Mesendoderm (in vitro differentiated cells): ENCODE data around the gene TAGLN.

Experiments
- DNase-seq: peaks from one replicate; pipeline ENCODE4 v3.0.0; 2013
- H2AK5ac ChIP-seq: 2 replicates; pipeline ENCODE4 v1.6.1; 2013; ENCODE audit warnings: low read length, inconsistent platforms
- H2BK120ac ChIP-seq: 2 replicates; pipeline ENCODE4 v1.6.1; 2013; ENCODE audit warnings: low read depth, mild to moderate bottlenecking, low read length, moderate library complexity, mixed read lengths
- H2BK15ac ChIP-seq: replicated peaks from 2 replicates; pipeline ENCODE4 v1.6.1; 2013; ENCODE audit warnings: low read depth, mild to moderate bottlenecking, moderate library complexity
- H2BK5ac ChIP-seq: 2 replicates; pipeline ENCODE4 v1.6.1; 2013; ENCODE audit warnings: low read length, inconsistent platforms
- H3K18ac ChIP-seq: 2 replicates; pipeline ENCODE4 v1.6.1; 2013; ENCODE audit warnings: mild to moderate bottlenecking, low read length, mixed read lengths
- H3K23ac ChIP-seq: one replicate; pipeline ENCODE4 v1.6.1; 2013; ENCODE audit warnings: low read length
- H3K27ac ChIP-seq: 2 replicates; pipeline ENCODE4 v1.5.1; 2013; ENCODE audit warnings: low read depth, mild to moderate bottlenecking, inconsistent platforms, low read length, moderate library complexity
- H3K27me3 ChIP-seq: 2 replicates; pipeline ENCODE4 v1.6.1; 2013; ENCODE audit warnings: low read length, control low read depth, mild to moderate bottlenecking, inconsistent platforms; ENCODE audit not compliant: insufficient read depth, poor library complexity
- H3K36me3 ChIP-seq: 2 replicates; pipeline ENCODE4 v1.6.1; 2013; ENCODE audit warnings: low read length, inconsistent platforms; ENCODE audit not compliant: control insufficient read depth, insufficient read depth
- H3K4ac ChIP-seq: one replicate; pipeline ENCODE4 v1.6.1; 2013; ENCODE audit warnings: low read depth, mild to moderate bottlenecking, low read length, moderate library complexity
- H3K4me1 ChIP-seq: 2 replicates; pipeline ENCODE4 v1.6.1; 2013; ENCODE audit warnings: low read depth, low read length, inconsistent platforms; ENCODE audit not compliant: control insufficient read depth
- H3K4me2 ChIP-seq: 2 replicates; pipeline ENCODE4 v1.6.1; 2013; ENCODE audit warnings: low read length
- H3K4me3 ChIP-seq: 2 replicates; pipeline ENCODE4 v1.5.1; 2013; ENCODE audit warnings: mild to moderate bottlenecking, low read length
- H3K56ac ChIP-seq: one replicate; pipeline ENCODE4 v1.6.1; 2013; ENCODE audit warnings: low read length
- H3K79me1 ChIP-seq: 2 replicates; pipeline ENCODE4 v1.6.1; 2013; ENCODE audit warnings: low read length, inconsistent platforms
- H3K79me2 ChIP-seq: 2 replicates; pipeline ENCODE4 v1.6.1; 2013; ENCODE audit warnings: mild to moderate bottlenecking, low read length; ENCODE audit not compliant: control insufficient read depth, insufficient read depth
- H3K9ac ChIP-seq: 2 replicates; pipeline ENCODE4 v1.6.1; 2013; ENCODE audit warnings: low read length, inconsistent platforms
- H4K5ac ChIP-seq: one replicate; pipeline ENCODE4 v1.6.1; 2013; ENCODE audit warnings: low read length
- H4K8ac ChIP-seq: one replicate; pipeline ENCODE4 v1.6.1; 2013; ENCODE audit warnings: low read depth, mild to moderate bottlenecking, control low read depth, low read length, moderate library complexity
- WGBS: extraction: QIAGEN DNeasy Blood & Tissue Kit; methylation state at CpG from one replicate; pipeline ENCODE4 v1.1.7; 2013; ENCODE audit warnings: low lambda C conversion rate, missing lambda C conversion rate; ENCODE audit not compliant: insufficient coverage; ENCODE audit errors: extremely low coverage; 5-methylcytosine and 5-hydroxymethylcytosine counted together

TAGLN gene

DNA sequence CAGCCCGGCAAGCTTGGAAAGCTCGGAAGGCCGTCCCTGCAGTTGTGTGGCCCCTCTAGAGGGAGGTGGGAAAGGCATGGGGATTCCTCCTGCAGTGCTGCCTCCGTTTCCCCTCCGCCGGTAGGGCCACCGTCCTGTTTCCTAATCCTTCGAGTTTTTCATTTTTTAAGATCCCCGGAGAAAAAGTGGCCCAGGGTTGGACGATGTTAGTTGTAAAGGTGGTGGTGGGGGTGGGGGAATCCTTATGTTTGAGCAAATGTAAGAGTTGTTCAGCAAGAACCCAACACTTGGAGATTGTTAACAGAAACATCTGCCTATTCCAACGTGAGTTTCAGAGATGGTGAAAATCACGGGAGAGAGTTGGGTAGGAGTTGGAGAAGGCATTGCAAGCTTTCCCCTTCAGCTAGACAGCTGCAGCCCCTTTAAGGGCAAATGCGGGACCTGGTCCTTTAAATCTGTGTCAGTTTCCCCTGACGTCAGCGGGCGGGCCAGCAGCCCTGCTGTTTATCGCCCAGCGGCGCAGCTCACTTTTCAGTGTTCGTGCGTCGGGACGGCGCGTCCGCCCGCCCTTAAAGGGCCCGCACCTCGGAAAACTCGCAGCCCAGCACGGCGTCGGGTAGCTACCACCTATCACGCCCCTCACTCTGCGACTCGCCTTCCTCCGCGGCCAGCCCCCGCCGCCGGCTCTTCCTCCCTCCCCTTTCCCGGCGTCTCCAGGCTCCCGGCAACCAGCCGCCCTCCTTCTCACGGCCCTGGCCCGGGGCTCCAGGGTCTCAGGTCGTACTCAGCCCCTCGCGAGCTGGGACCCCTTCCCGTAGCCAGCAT is 20.7 kb upstream of the TAGLN start, which contains the start of gene SIDT2:
Gene SIDT2, plus strand, starts transcription at position 534 of the 825 bp plus-strand sequence. CDS start 521 bp downstream, outside the sequence.
- H4K8ac ChIP-seq: peak within 1 kb of the TSS; percentile 42
- H3K4me1 ChIP-seq: peaks cover 7% of the 10 kb centered on the region
- H3K56ac ChIP-seq: peak within 1 kb of the TSS; percentile 98
- H2BK15ac ChIP-seq: no peak within 1 kb of the TSS
- H2BK5ac ChIP-seq: peak within 1 kb of the TSS; percentile 74
- H3K4me3 ChIP-seq: peak within 1 kb of the TSS; percentile 73
- peak within 1 kb of the TSS; percentile 98 for H3K4me2 ChIP-seq
- H3K23ac ChIP-seq: peak within 1 kb of the TSS; percentile 87
- H3K27ac ChIP-seq: peak within 1 kb of the TSS; percentile 84
- no peak within 1 kb of the TSS for H2AK5ac ChIP-seq
- H3K18ac ChIP-seq: peak within 1 kb of the TSS; percentile 81
- H3K79me2 ChIP-seq: no peaks in the 10 kb centered on the region
- no peaks in the 10 kb centered on the region for H3K79me1 ChIP-seq
- no peak within 1 kb of the TSS for H2BK120ac ChIP-seq
- H4K5ac ChIP-seq: no peak within 1 kb of the TSS
- DNase-seq: peak; percentile 98
- H3K9ac ChIP-seq: peak within 1 kb of the TSS; percentile 94
- peak within 1 kb of the TSS; percentile 64 for H3K4ac ChIP-seq
- peaks cover 2% of the 10 kb centered on the region for H3K36me3 ChIP-seq
- WGBS: no CpG with 5 or more reads among the region's 51 CpGs
- no peaks in the 10 kb centered on the region for H3K27me3 ChIP-seq

DNA sequence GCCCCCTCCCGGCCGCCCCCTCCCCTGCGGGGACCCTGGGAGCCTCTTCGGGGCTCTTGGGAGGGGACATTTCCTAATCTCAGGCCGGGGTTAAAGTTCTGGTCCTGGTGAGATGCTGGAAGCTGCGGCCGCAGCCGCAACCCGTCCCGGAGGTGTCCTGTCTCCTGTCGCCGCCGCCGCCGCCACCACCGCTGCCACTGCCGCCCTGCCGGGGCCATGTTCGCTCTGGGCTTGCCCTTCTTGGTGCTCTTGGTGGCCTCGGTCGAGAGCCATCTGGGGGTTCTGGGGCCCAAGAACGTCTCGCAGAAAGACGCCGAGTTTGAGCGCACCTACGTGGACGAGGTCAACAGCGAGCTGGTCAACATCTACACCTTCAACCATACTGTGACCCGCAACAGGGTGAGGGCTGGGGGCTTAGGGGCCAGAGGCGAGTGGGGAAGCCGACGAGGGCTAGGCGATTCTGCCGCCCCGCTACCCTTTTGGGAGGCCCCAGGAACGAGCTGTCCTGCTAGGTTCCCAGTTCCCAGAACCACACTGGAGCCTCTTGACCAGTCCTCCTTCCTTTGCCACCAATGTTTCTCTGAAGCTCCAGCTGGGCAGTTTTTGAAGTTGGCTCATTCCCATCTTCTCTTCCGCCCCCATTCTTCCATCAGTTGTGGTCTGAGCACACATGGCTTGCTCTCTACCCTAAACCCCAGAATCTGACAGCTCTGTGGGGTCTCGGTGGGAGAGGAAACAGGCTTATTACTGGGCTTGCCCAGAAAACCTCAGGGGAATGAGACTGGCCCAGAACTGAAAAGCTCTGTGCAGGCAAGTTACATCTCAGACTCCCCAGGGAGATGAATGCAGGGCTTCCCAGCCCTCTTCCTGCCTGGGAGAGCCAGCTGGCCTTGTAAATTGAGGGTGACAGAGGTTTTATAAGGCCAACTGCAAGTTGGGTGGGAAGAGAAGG is 19.8 kb upstream of the TAGLN start:
- H3K79me1 ChIP-seq: no peaks in the 10 kb centered on the region
- no peak overlapping the region for H2BK15ac ChIP-seq
- H4K5ac ChIP-seq: no peak overlapping the region
- peak overlapping the region; percentile 81 for H3K18ac ChIP-seq
- H3K9ac ChIP-seq: peak overlapping the region; percentile 94
- H2AK5ac ChIP-seq: no peak overlapping the region
- no peak overlapping the region for H2BK120ac ChIP-seq
- no CpG with 5 or more reads among the region's 39 CpGs for WGBS
- peak overlapping the region; percentile 73 for H3K4me3 ChIP-seq
- peak overlapping the region; percentile 84 for H3K27ac ChIP-seq
- H3K56ac ChIP-seq: peak overlapping the region; percentile 98
- no peaks in the 10 kb centered on the region for H3K27me3 ChIP-seq
- DNase-seq: peak; percentile 38
- no peak overlapping the region for H4K8ac ChIP-seq
- peak overlapping the region; percentile 64 for H3K4ac ChIP-seq
- no peaks in the 10 kb centered on the region for H3K79me2 ChIP-seq
- peak overlapping the region; percentile 98 for H3K4me2 ChIP-seq
- no peaks in the 10 kb centered on the region for H3K36me3 ChIP-seq
- peak overlapping the region; percentile 74 for H2BK5ac ChIP-seq
- H3K23ac ChIP-seq: peak overlapping the region; percentile 87
- peaks cover 7% of the 10 kb centered on the region for H3K4me1 ChIP-seq

DNA sequence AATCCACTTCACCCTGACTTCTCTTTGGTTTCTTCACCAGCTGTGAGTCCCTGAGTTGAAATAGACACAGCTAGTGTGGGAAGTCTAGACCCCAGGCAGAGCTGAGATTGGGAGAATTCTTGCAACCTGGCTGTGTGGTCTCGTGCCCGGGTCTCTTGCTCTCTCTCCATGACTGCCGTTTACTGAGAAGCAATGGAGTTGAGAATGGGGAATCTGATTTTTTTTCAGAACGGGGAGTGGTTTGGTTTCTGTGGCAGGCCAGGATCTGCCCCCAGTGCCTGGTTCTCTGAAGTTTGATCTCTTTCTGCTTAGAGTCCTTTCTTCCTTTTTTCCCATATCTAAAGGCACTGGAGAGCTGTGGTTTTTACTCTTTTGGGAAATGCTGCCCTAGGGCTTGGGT is 19.1 kb upstream of the TAGLN start:
- peak; percentile 31 for DNase-seq
- peaks cover 7% of the 10 kb centered on the region for H3K4me1 ChIP-seq
- WGBS: no CpG with 5 or more reads among the region's 4 CpGs

DNA sequence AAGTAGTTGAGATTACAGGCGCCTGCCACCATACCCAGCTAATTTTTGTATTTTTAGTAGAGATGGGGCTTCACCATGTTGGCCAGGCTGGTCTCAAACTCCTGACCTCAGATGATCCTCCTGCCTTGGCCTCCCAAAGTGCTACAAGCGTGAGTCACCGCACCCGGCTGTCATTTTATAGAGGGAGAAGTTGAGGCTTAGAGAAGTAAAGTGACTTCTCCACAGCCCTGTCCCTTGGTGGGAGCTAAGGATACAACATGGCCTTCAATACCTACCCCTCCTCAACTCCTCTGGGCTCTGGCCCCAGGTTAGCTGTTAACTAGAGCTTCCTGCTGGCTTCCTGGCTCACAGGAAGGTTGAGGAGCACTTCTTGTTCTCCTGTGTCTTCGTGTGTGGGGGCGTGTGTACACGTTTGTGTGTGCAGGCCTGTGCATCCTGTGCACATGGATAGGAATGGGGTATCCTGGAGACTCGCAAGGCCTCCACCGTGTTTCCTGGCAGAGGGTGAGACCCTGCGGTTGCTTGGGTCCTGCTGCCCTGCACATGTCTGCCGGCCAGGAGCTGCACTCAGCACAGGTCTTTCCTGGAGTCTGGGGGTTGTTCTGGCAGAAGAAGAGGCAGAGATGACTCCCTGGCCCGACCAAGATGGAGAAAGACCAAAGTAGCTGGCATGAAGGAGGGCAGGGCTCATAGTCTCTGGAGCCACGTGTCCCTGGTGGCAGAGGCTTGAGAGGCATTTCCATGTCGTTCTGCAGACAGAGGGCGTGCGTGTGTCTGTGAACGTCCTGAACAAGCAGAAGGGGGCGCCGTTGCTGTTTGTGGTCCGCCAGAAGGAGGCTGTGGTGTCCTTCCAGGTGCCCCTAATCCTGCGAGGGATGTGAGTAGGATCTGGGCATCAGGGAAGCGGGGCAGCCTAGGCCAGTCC is 18.2 kb upstream of the TAGLN start:
- Histone ChIP-seq H3K4ac (peak overlapping the region; percentile 75), H3K23ac (no peak overlapping the region), H3K4me3 (no peak overlapping the region), H2AK5ac (peak overlapping the region; percentile 4), H3K4me2 (no peak overlapping the region), H4K8ac (no peak overlapping the region), H3K36me3 (no peaks in the 10 kb centered on the region), H4K5ac (no peak overlapping the region), H3K79me2 (no peaks in the 10 kb centered on the region), H3K9ac (no peak overlapping the region), H2BK5ac (no peak overlapping the region), H2BK15ac (no peak overlapping the region), H3K4me1 (peaks cover 7% of the 10 kb centered on the region), H3K79me1 (no peaks in the 10 kb centered on the region), H2BK120ac (no peak overlapping the region), H3K27ac (no peak overlapping the region), H3K18ac (no peak overlapping the region), H3K27me3 (no peaks in the 10 kb centered on the region), H3K56ac (peak overlapping the region; percentile 64)
- WGBS: no CpG with 5 or more reads among the region's 22 CpGs
- DNase-seq: peak; percentile 94

More for the DNA sequence above, 19.1 kb upstream of the TAGLN start:
- Histone ChIP-seq H3K27me3 (no peaks in the 10 kb centered on the region), H3K4me2 (no peak overlapping the region), H3K4ac (no peak overlapping the region), H4K5ac (no peak overlapping the region), H2BK120ac (no peak overlapping the region), H2BK15ac (no peak overlapping the region), H3K4me3 (no peak overlapping the region), H2BK5ac (no peak overlapping the region), H4K8ac (no peak overlapping the region), H3K18ac (peak overlapping the region; percentile 51), H3K27ac (no peak overlapping the region), H2AK5ac (no peak overlapping the region), H3K36me3 (no peaks in the 10 kb centered on the region), H3K79me1 (no peaks in the 10 kb centered on the region), H3K9ac (peak overlapping the region; percentile 94), H3K79me2 (no peaks in the 10 kb centered on the region), H3K56ac (peak overlapping the region; percentile 98), H3K23ac (no peak overlapping the region)
